ENCODE results near the gene RPL32.
"Not testable (repeated sequence)": the region's sequence is repeated elsewhere in the genome, so short reads cannot be mapped to it uniquely, and the experiment has no call there.

RPL32 gene

GRCh38 chr3:12866836-12867235, 25.5 kb upstream of the RPL32 start:
- no peak for DNase-seq

GRCh38 chr3:12865271-12865670, 23.9 kb upstream of the RPL32 start:
- DNase-seq, result no peak

DNA sequence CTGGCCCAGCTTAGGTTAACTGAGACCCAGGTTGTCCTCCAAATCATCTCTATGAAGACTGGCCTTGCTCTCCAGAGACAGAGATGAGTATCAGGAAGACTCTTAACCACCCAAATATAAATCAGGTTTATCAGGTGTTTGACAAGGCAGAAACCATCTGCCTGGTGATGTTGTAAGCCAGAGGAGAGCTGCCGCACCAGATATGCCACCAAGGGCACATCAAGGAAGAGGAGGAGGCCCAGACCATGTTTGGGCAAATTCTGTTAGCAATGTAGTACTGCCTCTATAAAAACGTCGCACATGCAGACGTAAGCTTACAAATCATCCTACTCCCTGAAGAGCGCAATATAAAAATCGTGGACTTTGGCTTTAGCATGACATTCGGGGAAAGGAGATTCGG, 21.0 kb upstream of the RPL32 start:
- DNase-seq, result no peak

DNA sequence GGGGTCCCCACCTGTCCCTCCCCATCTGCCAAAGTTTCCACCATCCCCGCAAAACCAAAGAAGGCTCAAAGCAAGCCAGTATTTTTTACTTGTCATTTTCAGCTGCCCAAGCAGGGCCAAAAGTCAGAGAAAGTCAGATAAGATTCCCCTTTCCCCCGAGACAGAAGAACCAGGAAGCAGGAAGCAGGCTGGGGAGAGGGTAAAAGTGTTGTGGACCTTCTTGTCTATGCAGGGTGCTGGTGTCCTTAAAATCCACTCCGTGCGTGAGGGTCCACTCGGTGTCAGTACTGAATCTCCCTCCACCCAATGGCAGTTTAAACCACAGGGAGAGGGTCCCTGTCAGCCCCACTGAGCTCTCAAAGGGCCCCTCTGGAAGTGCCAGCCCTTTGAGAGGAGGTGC, 20.2 kb upstream of the RPL32 start:
- DNase-seq, result no peak

DNA sequence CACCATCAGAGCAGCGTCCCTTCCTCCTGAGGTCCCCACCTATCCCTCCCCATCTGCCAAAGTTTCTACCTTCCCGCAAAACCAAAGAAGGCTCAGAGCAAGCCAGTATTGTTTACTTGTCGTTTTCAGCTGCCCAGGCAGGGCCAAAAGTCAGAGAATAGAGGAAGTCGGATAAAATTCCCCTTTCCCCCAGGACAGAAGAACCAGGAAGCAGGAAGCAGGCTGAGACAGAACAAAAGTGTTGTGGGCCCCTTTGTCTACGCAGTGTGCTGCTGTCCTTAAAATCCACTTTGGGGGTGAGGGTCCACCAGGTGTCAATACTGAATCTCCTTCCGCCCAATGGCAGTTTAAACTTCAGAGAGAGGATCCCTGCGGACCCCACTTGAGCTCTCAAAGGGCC, 18.5 kb upstream of the RPL32 start:
- DNase-seq, result no peak

DNA sequence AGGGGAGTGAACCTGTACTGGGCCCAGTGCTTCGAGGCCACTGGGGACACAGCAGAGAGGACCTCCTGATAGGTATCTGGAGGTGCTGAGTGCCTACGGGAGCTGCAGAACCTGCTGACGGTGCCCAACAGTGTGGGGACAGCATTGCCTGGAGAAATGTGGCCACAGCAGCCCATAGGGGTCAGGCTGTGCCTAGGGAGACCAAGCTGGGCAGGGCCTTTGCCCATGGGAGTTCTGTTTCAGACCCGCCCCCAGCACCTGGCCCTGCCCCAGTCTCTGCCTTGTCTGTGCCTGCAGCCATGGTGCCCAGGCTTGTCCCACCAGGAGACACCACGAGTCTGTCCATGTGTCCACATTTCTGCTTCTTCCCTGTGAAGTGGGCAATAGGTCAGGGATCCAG, 15.3 kb upstream of the RPL32 start:
- DNase-seq, result no peak

- no peak for DNase-seq
These were observed 13.2 kb upstream of the RPL32 start for GRCh38 chr3:12854565-12854964.

- not testable (repeated sequence) for DNase-seq
These were observed 12.5 kb upstream of the RPL32 start for GRCh38 chr3:12853847-12854246.

DNA sequence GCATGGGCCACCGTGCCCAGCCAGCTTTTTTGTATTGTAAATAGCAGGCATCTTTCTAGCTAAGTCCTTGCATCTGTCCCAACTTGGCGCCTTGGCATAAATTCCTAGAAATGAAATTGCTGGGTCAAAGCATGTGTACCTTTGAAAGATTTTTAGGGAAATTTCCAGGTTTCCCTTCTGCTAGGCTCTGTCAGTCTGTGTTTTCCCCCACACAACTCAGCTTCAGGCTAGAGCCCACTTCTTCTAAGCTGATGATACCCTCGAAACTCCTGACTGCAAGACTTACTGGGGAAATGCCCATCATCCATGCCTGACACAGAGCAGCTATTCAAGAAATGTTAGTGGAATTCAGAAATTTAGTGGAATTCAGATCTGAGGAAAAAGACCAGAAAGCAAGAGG, 10.8 kb upstream of the RPL32 start:
- DNase-seq, result no peak

GRCh38 chr3:12845811-12846210, 4.4 kb upstream of the RPL32 start:
- no peak for DNase-seq

DNA sequence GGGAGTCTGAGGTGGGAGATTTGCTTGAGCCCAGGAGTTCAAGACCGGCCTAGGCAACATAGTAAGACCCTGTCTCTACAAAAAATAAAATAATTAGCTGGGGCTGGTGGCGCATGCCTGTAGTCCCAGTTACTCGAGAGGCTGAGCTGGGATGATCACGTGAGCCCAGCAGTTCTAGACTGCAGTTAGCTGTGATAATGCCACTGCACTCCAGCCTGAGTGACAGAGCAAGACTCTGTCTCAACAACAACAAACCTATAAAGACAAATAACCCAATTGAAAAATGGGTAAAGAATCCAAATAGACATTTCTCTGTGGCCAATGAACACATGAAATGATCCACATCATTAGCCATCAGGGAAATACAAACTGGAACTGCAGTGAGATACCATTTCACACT, 1.1 kb upstream of the RPL32 start:
- DNase-seq, result no peak

- DNase-seq, result no peak
These were observed 584 bp upstream of the RPL32 start for GRCh38 chr3:12841970-12842328.

- DNase-seq, result no peak
These were observed 695 bp downstream of the RPL32 start for GRCh38 chr3:12840591-12841148.

DNA sequence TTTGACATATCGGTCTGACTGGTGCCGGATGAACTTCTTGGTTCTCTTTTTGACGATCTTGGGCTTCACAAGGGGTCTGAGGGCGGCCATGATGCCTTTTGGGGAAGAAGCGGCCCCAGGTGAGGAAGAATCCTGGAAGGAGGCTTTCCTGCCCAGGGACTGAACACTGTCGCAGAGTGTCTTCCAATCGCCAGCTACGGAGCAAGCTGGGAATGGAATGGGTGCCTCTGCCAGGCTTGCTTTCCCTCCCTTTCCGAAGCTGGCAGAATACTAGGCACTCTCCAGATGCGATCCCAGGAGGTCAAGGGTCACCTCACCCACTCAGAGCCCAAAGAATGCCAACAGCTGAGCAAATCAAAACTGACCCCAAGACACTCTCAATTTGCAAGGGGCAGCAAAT, 1.2 kb downstream of the RPL32 start:
- not testable (repeated sequence) for DNase-seq

DNA sequence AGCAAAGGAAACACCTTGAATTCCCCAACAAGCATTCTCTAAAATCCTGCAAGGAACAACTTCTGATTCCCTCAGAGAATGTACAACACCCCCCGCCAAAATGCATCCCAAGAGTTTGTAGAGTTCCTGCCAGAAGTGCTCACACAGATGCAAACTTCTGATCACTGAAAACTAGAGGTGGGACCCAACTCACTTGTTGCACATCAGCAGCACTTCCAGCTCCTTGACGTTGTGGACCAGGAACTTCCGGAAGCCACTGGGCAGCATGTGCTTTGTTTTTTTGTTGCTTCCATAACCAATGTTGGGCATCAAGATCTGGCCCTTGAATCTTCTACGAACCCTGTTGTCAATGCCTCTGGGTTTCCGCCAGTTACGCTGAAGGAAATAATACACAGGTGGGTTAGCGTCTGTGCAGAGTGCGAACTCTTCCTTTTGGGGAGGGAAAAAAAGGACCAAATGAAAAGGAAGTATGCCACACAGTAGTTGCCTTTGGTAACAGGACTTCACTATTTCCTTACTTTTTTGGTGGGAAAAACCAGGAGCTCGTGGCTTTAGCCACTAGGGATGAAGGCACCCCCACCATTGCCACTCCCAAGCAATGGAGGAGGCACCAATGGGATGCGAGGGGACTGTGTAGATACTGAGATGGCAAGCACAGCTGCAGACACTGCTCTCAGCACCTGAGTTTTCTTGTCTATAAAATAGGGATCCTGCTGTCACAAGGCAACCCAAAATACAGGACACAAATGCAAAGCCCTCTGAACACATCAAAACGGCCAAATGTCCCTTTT, 2.0 kb downstream of the RPL32 start:
- DNase-seq, result no peak

DNA sequence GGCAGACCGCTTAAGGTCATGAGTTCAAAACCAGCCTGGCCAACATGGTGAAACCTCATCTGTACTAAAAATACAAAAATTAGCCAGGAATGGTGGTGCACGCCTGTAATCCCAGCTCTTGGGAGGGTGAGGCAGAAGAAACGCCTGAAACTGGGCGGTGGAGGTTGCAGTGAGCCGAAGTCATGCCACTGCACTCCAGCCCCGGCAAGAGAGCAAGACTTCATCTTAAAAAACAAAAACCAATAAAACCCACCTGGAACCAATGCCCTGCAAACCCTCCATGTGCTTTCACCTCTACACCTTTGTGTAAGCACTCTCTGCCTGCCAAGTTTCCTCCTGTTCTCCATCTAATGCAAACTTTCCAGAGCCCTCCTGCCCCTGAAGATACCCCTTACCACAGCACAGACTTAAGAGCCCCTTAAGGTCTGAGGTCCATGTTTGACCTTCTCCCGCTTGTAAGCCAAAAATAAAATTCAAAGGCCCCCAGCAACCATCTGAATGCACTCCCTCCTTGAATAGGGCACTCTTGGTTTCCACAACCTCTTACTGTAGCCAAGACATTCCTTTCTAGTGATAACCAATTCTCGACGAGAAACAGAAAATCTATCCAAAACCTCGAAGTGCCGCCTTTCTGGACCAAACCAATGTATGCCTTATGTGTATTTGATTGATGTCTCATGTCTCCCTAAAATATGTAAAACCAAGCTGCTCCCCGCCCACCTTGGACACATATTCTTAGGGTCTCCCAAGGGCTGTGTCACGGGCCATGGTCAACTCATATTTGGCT, 3.0 kb downstream of the RPL32 start:
- DNase-seq, result no peak

- DNase-seq, result no peak
These were observed 3.9 kb downstream of the RPL32 start for GRCh38 chr3:12837295-12837986.

DNA sequence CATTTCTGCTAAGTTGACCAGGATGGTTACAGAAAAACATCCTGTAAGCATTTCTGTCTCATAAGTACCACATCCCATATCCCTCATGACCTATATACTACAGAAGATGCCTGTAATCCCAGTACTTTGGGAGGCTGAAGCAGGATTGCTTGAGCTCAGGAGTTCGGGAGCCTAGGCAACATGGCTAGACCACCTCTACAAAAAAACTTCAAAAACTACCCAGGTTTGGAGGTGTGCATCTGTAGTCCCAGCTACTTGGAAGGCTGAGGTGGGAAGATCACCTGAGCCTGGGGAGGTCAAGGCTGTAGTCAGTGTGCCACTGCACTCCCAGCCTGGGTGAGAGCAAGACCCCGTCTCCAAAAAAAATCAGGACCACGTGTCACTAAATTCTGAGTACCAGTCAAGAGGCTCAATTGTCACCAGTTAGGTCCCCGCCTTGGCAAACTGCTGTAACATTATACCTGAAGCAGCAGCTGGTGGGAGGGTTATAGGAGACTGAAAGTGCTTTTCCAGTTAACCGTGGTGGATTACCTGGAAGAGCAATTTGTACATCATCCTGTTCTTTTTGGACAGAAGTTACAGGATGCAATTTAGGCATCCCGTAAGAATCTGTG, 6.2 kb downstream of the RPL32 start:
- DNase-seq, result no peak

- no peak for DNase-seq
These were observed 7.9 kb downstream of the RPL32 start for GRCh38 chr3:12833222-12834161.

- DNase-seq, result no peak
These were observed 8.8 kb downstream of the RPL32 start for GRCh38 chr3:12832350-12833221.

All from GOT3 (cell line).